ENCODE data around the gene PEX11G. TPM values are rescaled to one million over a fixed set of nuclear protein-coding genes. Genes with fewer than 3 reads are reported as not detected.

PEX11G gene
- total RNA-seq, 1 donor from 2014 or later: 1.4 TPM

Other genes starting within 250 kb of the PEX11G start
- 1.5 TPM in 2 replicates for gene INSR, start 194.6 kb downstream of the PEX11G start, total RNA-seq
- 29.3 and 30.5 TPM in 2 replicates for gene ARHGEF18, start 140.1 kb downstream of the PEX11G start, total RNA-seq
- gene ZNF358, start 27.1 kb upstream of the PEX11G start, total RNA-seq: 4.8 and 5.2 TPM in 2 replicates
- gene MCOLN1, start 33.6 kb upstream of the PEX11G start, total RNA-seq: 14.0 and 14.4 TPM in 2 replicates
- gene PNPLA6, start 46.7 kb upstream of the PEX11G start, total RNA-seq: 131 and 136 TPM in 2 replicates
- gene CAMSAP3, start 106.8 kb upstream of the PEX11G start, total RNA-seq: 0.37 and 0.67 TPM in 2 replicates
- 50.7 and 51.2 TPM in 2 replicates for gene XAB2, start 140.5 kb upstream of the PEX11G start, total RNA-seq
- gene PET100, start 140.8 kb upstream of the PEX11G start, total RNA-seq: 88.5 and 93.4 TPM in 2 replicates
- gene PCP2, start 144.7 kb upstream of the PEX11G start, total RNA-seq: 0.34 and 1.4 TPM in 2 replicates
- gene STXBP2, start 148.1 kb upstream of the PEX11G start, total RNA-seq: 101 and 102 TPM in 2 replicates
- gene RETN, start 180.0 kb upstream of the PEX11G start, total RNA-seq: not detected in 2 replicates
- gene MCEMP1, start 188.1 kb upstream of the PEX11G start, total RNA-seq: not detected in 2 replicates
- gene TRAPPC5, start 191.8 kb upstream of the PEX11G start, total RNA-seq: 72.2 and 86.8 TPM in 2 replicates
- not detected in 2 replicates for gene FCER2, start 213.1 kb upstream of the PEX11G start, total RNA-seq
- not detected in 2 replicates for gene CLEC4G, start 243.1 kb upstream of the PEX11G start, total RNA-seq